HCEC 1CT (cell line): Measurements from ENCODE around the gene FAM156A.
"Not testable (repeated sequence)": the region's sequence is repeated elsewhere in the genome, so short reads cannot be mapped to it uniquely, and the experiment has no call there.

Source experiments
- DNase-seq: peaks from one replicate; pipeline ENCODE4 v3.0.0-alpha.2; 2017

FAM156A gene

DNA sequence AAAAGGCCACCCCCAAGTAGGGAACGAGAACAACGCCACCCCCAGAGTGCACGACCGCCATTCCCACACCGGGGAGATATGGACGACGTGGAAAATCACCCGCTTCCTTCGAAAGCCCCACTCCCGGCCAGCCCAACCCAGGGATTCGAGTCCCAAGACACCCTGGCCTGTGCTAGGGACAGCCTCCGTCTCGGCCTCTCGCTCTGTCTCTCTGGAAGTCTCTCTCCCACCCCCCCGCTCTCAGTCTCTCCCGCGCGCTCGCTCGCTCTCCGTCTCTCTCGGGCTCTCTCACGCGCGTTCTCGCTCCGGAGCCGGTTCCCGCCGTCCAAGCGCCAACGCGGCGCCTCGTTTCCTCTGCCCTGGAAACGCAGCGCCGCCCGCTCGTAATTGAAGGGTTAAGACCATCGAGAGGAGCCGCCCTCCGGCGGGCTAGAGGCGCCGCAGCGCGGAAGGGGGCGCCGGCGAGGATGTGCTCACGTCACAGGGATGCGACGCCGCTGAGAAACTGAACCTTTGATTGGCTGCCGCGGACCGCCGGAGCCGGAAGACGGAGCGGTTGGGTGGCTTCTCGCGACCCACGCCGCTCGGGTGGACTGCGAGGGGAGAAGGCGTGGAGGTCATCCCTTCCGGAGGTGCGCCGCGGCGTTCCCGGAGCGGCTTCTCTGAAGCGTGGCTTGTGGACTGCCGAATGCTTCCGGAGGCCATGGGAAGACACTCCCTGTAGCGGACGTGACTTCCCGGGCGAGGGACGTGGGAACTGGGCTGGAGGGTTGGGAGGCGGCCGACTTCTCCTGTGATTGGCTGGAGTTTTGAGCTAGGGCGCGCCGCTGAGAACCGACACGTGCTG is at the start of gene FAM156A:
FAM156A (minus strand) TSS at position 406 of the 847 bp plus-strand sequence. CDS start 9,930 bp downstream, outside the sequence.
- not testable (repeated sequence) for DNase-seq

GRCh38 chrX:53005327-53005726 is 47.0 kb upstream of the FAM156A start:
- no peak for DNase-seq

GRCh38 chrX:53004811-53005210 is 46.5 kb upstream of the FAM156A start:
- no peak for DNase-seq

GRCh38 chrX:53004038-53004437 is 45.7 kb upstream of the FAM156A start:
- DNase-seq, result no peak

DNA sequence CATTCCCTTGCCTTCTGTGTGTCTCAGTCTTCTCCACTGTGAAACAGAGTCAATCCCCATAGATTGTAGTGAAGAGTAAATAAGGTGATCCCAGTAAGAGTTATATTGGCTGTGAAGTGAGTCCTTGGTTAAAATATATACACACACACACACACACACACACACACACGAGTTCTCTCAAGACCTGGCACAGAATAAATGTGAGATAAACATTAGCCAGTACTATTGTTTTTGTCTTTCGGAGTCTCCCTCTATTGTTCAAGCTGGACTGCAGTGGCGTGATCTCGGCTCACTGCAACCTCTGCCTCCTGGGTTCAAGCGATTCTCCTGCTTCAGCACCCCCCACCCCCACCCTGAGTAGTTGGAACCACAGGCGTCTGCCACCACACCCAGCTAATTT is 44.8 kb upstream of the FAM156A start:
- DNase-seq, result no peak

- DNase-seq, result no peak
Observed at GRCh38 chrX:53001958-53002357, 43.6 kb upstream of the FAM156A start.

DNA sequence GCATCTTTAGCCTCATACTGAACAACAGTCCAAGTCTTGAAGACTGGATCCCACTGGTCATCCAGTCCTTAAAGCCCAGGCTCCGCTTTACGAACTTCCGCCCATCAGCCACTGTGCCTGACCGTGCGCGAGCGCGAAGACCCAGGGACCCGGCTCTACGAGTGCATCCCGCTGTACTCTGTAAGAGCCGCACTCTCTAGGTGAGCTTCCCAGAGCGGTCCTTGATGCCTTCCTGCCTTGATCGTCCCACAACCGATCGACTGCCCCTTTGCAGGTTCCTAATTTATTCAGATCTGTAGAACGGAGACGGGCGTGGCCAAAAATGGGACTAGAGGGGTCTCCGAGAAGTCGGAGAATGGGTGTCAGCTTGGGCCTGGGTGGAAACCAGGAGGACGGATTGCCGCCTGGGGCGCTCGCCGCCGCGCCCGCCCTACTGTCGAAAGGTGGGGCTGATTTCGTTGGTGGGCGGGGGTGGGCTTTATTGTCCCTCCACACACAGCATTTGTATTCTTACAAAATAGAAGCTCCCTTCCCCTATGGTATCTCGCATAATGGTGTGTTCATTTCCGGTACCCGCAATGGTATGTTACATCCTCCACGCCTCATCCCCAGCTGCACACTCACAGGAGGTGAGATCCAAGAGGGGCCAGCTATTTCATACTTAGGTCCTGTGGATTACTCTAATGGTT is 42.3 kb upstream of the FAM156A start:
- no peak for DNase-seq

GRCh38 chrX:52995987-52996331 is 37.6 kb upstream of the FAM156A start:
- DNase-seq, result no peak

DNA sequence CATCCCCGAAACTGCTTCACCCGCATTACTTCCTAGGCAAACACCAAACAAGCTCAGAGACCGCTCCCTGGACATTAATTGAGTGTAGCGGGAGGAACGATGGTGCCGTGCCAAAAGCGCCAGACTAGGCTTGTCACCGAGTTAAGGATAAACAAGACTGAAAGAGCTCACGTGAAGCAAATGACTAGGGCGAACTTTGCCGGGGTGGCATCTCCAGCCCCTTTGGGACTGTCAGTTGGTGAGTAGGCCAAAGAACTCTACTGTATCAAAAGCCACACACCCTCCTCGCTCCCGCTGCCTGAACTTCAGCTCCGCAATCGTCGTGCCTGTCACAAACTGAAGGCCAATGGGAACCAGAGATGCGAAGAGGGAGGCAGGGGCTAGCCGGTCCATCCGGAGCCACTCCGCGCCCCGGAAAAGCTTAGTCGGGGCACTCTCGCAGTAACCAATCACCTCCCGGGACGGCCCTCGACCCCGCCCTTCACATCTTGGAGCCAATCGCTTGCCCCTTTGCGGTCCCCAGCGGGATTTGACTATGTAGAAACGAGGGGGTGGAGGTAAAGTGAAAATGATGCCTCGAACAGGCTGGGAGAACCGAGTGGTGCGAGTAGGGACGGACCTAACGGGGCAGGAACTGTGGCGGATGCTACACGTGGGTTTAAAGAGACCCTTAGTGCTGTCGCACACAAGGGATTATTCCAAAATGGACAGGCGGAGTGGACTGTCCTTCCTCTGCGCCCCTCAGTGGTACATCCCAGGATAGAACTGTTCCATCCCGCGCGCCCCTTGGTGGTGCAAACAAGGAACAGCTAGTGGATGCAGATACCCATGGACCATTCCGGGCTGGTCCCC is 37.0 kb upstream of the FAM156A start:
- DNase-seq, result peak; percentile 93

DNA sequence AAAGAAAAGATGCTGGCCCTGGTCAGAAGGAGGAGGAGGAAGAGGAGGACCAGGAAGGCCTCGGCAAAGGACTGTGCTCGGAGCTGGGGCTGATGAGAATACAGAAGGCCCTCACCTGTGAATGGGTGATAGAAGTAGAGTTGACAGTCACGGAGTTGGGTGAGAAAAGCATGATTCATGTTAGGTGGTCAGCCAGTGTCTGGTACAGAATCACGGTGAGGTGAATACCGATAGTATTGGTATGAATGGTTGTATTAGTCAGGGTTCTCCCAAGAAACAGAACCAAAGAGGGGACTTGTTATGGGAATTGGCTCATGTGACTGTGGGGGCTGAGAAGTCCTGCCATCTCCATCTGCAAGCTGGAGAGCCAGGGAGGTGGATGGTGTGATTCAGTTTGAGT is 32.5 kb upstream of the FAM156A start:
- DNase-seq, result no peak

- peak; percentile 35 for DNase-seq
Observed at GRCh38 chrX:52990011-52990631, 31.8 kb upstream of the FAM156A start.

DNA sequence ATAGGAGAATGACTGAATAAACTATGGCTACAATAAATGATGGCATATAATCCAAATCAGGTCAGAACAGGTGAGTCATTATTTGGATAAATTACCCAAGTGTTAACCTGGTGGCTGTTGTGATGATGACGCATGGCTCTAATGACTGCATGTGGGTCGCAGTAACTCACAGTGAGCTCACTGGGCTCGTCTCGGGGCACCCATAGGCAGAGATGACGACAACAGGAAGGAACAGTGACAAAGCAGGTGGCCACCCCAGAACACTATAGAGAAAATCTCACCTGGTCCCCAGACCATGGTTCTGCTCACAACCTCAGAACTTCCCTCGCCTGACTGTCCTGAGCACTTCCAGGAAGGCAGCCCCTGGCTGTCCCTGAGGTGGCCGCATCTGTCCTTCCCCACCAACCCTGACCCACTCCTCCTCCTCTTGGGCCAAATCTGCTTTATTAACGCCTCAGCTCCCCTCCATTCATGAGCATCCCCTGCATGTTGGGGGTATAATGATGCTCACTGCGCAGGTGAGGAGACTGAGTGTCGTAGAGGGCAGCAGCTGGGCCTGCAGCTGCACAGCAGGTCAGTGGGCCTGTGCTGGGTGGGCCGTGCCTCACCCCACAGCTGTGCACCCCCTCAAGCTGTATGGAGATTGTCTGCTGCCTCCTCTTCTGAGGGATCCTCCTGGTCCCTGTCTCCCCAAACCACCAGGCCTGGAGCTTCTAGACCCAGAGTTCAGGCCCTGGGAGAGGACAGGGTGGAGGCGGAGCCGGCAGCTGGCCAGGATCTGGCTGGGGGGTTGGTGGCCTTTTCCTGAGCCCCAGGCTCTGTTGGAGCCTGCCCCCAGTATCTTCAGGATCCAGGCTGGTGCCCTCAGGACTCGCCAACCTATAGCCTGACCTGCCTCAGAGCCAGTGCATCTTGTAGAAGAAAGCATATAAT is 30.9 kb upstream of the FAM156A start:
- no peak for DNase-seq

GRCh38 chrX:52983321-52984000 is 25.1 kb upstream of the FAM156A start:
- DNase-seq, result no peak

GRCh38 chrX:52979993-52980392 is 21.7 kb upstream of the FAM156A start:
- no peak for DNase-seq

GRCh38 chrX:52979568-52979967 is 21.2 kb upstream of the FAM156A start:
- DNase-seq, result no peak

DNA sequence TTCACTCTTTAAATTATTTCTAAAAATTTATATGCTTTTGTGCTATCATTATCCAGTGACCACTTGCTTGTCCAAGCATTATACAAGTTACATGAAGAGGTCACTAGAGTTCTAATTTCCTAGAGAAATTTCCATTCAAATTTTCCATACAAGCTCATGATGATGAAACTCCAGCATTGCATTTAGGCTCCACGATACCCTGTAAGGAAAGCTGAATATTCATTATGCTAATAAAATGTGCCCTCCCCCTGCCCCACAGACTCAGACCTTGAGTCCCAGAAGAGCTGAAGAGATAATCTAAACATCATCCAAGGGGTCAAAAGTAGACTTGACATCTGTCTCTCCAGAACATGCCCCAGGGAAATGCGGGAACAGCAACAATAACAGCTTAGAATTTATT is 19.6 kb upstream of the FAM156A start:
- no peak for DNase-seq

GRCh38 chrX:52975576-52975975 is 17.3 kb upstream of the FAM156A start:
- not testable (repeated sequence) for DNase-seq

- not testable (repeated sequence) for DNase-seq
Observed at GRCh38 chrX:52974336-52974992, 16.1 kb upstream of the FAM156A start.

- DNase-seq, result not testable (repeated sequence)
Observed at GRCh38 chrX:52967922-52968321, 9.6 kb upstream of the FAM156A start.

GRCh38 chrX:52966993-52967738 is 8.8 kb upstream of the FAM156A start:
- not testable (repeated sequence) for DNase-seq
